HepG2 (cell line): ENCODE data around the gene ZSCAN5C. TPM values are rescaled to one million over a fixed set of nuclear protein-coding genes. Genes with fewer than 3 reads are reported as not detected.

Experiments
- ATAC-seq: fragments of 200-7000 bp; cut with Tn5 transposase; 3 replicates; pipeline ENCODE4 v1.9.1; 2020; ENCODE audit warnings: mild to moderate bottlenecking, moderate library complexity
- BruUV-seq: library from RNA; stranded (reverse); fragments of 400-500 nt; replicated peaks from 2 replicates; lab custom pipeline; 2021; lab: Mats Ljungman, UMichigan
- CTCF ChIA-PET: fragments of 300-600 bp; formaldehyde crosslinking; extraction: SDS; loops from one replicate; lab custom pipeline; 2021; ENCODE audit warnings: low total read pairs, inconsistent platforms, low intra/inter-chr PET ratio; lab: Yijun Ruan, JAX
- POLR2A ChIA-PET: fragments of 350-600 bp; sonication (Branson Sonifier 250); formaldehyde crosslinking; loops from one replicate; lab custom pipeline; 2020; ENCODE audit warnings: antibody characterized with exemption, inconsistent platforms; lab: Yijun Ruan, JAX
- DNase-seq: peaks from one replicate; pipeline ENCODE4 v3.0.0-alpha.2; 2015; ENCODE audit warnings: low spot score
- FAIRE-seq: peaks from 3 replicates; lab custom pipeline; 2011; peaks lifted over from hg19 to GRCh38; lab: Jason Lieb, UNC
- H2AFZ ChIP-seq: one replicate; pipeline ENCODE4 v1.6.1; 2011; ENCODE audit warnings: low read length, inconsistent platforms
- H3K27ac ChIP-seq: fragments of 300-600 bp; 3 replicates; pipeline ENCODE4 v1.8.0; 2011; ENCODE audit warnings: mixed run types, mild to moderate bottlenecking, mixed read lengths, low read length, inconsistent platforms; ENCODE audit not compliant: insufficient read depth; ENCODE audit errors: extremely low read length
- H3K27me3 ChIP-seq, 2 experiments: fragments of 200-600 bp in 1 of 2; 2 replicates in 1 of 2; 3 replicates in 1 of 2; pipeline versions ENCODE4 v1.6.0 to v1.8.0; 2011; ENCODE audit warnings: low read length in 2 of 2, mild to moderate bottlenecking in 2 of 2, moderate library complexity in 2 of 2, inconsistent platforms in 1 of 2; ENCODE audit not compliant: insufficient read depth in 2 of 2, control insufficient read depth in 1 of 2
- H3K36me3 ChIP-seq, 2 experiments: fragments of 200-600 bp in 1 of 2; replicated peaks in 1 of 2; 2 replicates in 1 of 2; 3 replicates in 1 of 2; pipeline versions ENCODE4 v1.5.1 to v1.8.0; 2011; ENCODE audit warnings: low read length in 2 of 2, inconsistent platforms in 1 of 2; ENCODE audit not compliant: insufficient read depth in 2 of 2, control insufficient read depth in 1 of 2
- H3K4me1 ChIP-seq: 2 replicates; pipeline ENCODE4 v1.5.1; 2012; ENCODE audit warnings: low read length, inconsistent platforms; ENCODE audit not compliant: insufficient read depth
- H3K4me2 ChIP-seq: 2 replicates; pipeline ENCODE4 v1.6.0; 2011; ENCODE audit warnings: low read depth, low read length, inconsistent platforms
- H3K4me3 ChIP-seq, 3 experiments: fragments of 200-600 bp in 1 of 3; sonication (generic), shearing (Covaris generic) in 1 of 3; replicated peaks in 1 of 3; 2 replicates each; pipeline ENCODE4 v1.5.1; 2011 to 2016; ENCODE audit warnings: low read length in 3 of 3, inconsistent platforms in 2 of 3, low read depth in 2 of 3, mild to moderate bottlenecking in 2 of 3, control low read depth in 1 of 3, mixed read lengths in 1 of 3; ENCODE audit not compliant: insufficient read depth in 1 of 3
- H3K79me2 ChIP-seq: one replicate; pipeline ENCODE4 v1.6.1; 2011; ENCODE audit warnings: low read length, inconsistent platforms; ENCODE audit not compliant: insufficient read depth
- H3K9ac ChIP-seq: 2 replicates; pipeline ENCODE4 v1.6.0; 2011; ENCODE audit warnings: mild to moderate bottlenecking, low read depth, low read length, inconsistent platforms; ENCODE audit not compliant: insufficient read depth
- H3K9me3 ChIP-seq: 2 replicates; pipeline ENCODE4 v1.5.1; 2012; ENCODE audit warnings: mild to moderate bottlenecking, low read length
- H4K20me1 ChIP-seq: 2 replicates; pipeline ENCODE4 v1.6.0; 2011; ENCODE audit warnings: inconsistent platforms, mild to moderate bottlenecking, low read length, moderate library complexity; ENCODE audit not compliant: insufficient read depth
- ARHGAP35 ChIP-seq: sonication (generic); formaldehyde crosslinking; IDR thresholded peaks from 2 replicates; pipeline ENCODE4 v1.9.0; 2022; ENCODE audit warnings: mild to moderate bottlenecking, inconsistent platforms, moderate library complexity, missing genetic modification reagents, borderline replicate concordance
- CEBPG ChIP-seq: IDR thresholded peaks from 2 replicates; pipeline ENCODE4 v1.6.1; 2016
- KLF13 ChIP-seq: sonication (generic); formaldehyde crosslinking; IDR thresholded peaks from 2 replicates; pipeline ENCODE4 v1.4.0; 2020; ENCODE audit warnings: mild to moderate bottlenecking, missing genetic modification reagents
- MAZ ChIP-seq, 2 experiments: sonication (generic) in 1 of 2; formaldehyde crosslinking in 1 of 2; IDR thresholded peaks; 2 replicates each; pipeline versions ENCODE4 v1.5.0 to v1.6.1; 2012 to 2020; ENCODE audit warnings: low read depth in 2 of 2, mild to moderate bottlenecking in 2 of 2, borderline replicate concordance in 1 of 2, improper control_type of control experiment in 1 of 2, low read length in 1 of 2, missing genetic modification reagents in 1 of 2, moderate library complexity in 1 of 2
- MED13 ChIP-seq: sonication (generic); formaldehyde crosslinking; IDR thresholded peaks from 2 replicates; pipeline ENCODE4 v1.5.0; 2020; ENCODE audit warnings: missing genetic modification reagents
- SMAD3 ChIP-seq: sonication (generic); formaldehyde crosslinking; IDR thresholded peaks from 2 replicates; pipeline ENCODE4 v1.4.0; 2020; ENCODE audit warnings: missing genetic modification reagents
- TFE3 ChIP-seq: IDR thresholded peaks from 2 replicates; pipeline ENCODE4 v1.6.1; 2016
- ZBTB38 ChIP-seq: sonication (generic); formaldehyde crosslinking; IDR thresholded peaks from 2 replicates; pipeline ENCODE4 v1.5.1; 2020; ENCODE audit warnings: mild to moderate bottlenecking, missing genetic modification reagents
- ZFP82 ChIP-seq: sonication (generic); formaldehyde crosslinking; IDR thresholded peaks from 2 replicates; pipeline ENCODE4 v1.5.1; 2020; ENCODE audit warnings: mild to moderate bottlenecking, missing genetic modification reagents, borderline replicate concordance
- ZFY ChIP-seq: sonication (generic); formaldehyde crosslinking; IDR thresholded peaks from 2 replicates; pipeline ENCODE4 v1.4.0; 2020; ENCODE audit warnings: missing genetic modification reagents
- ZNF274 ChIP-seq: sonication (generic); formaldehyde crosslinking; IDR thresholded peaks from 2 replicates; pipeline ENCODE4 v1.5.1; 2020; ENCODE audit warnings: mild to moderate bottlenecking, missing genetic modification reagents
- ZNF329 ChIP-seq: sonication (generic); formaldehyde crosslinking; IDR thresholded peaks from 2 replicates; pipeline ENCODE4 v1.9.0; 2021; ENCODE audit warnings: low read depth, mild to moderate bottlenecking, missing genetic modification reagents
- ZNF691 ChIP-seq: sonication (generic); formaldehyde crosslinking; IDR thresholded peaks from 2 replicates; pipeline ENCODE4 v1.4.0; 2020; ENCODE audit warnings: missing genetic modification reagents, low read depth, mild to moderate bottlenecking, borderline replicate concordance
- ZNF768 ChIP-seq: sonication (generic); formaldehyde crosslinking; IDR thresholded peaks from 2 replicates; pipeline ENCODE4 v1.4.0; 2020; ENCODE audit warnings: missing genetic modification reagents
- WGBS: methylation state at CpG from one replicate; pipeline ENCODE4 v1.1.6; 2017; ENCODE audit warnings: low lambda C conversion rate; 5-methylcytosine and 5-hydroxymethylcytosine counted together
- in situ Hi-C: cut with HindIII; loops from 2 replicates; pipeline ENCODE4 v1.10.0; 2017; ENCODE audit warnings: low pct_unique_long_range_greater_than_20kb; ENCODE audit not compliant: extremely low pct_ligation_motif_present
- intact Hi-C: fragments of 100-400 bp; cut with micrococcal nuclease; formaldehyde crosslinking; loops from one replicate; pipeline ENCODE4 v1.10.0; 2022; ENCODE audit not compliant: unreplicated experiment
- polyA plus RNA-seq, 8 experiments: library from polyadenylated mRNA; depleted of rRNA in 3 of 8; stranded (reverse) in 7 of 8; unstranded in 1 of 8; fragments of >200 nt; fragmentation: Illumina TruSeq in 4 of 8; extraction: Trizol in 4 of 8; gene quantifications; 2 replicates each; pipeline versions ENCODE4 v1.2.1 to v1.2.3, GENCODE V29; 2011 to 2016; ENCODE audit warnings: low read depth in 4 of 8, missing spikeins in 1 of 8, mixed read lengths in 1 of 8; ENCODE audit not compliant: insufficient read depth in 1 of 8
- total RNA-seq, 5 experiments: library from RNA; depleted of rRNA; stranded (reverse); fragments of >200 nt; fragmentation: Illumina TruSeq; extraction: Trizol; gene quantifications; 2 replicates each; pipeline ENCODE4 v1.2.3, GENCODE V29; 2016; ENCODE audit warnings: low read depth in 1 of 5
- TF ChIP-seq, protein P1 (sequence below): IDR thresholded peaks from 2 replicates; pipeline ENCODE4 v1.6.1; 2016; ENCODE audit warnings: low read depth, control low read depth

Gene ZSCAN5C
- total and polyA plus RNA-seq, 2 of the 13 experiments (the other 11 are each of a cell fraction or from before 2014, with no cell fraction given), result not detected

GRCh38 chr19:56153507-56153906 lies 48.6 kb upstream of the ZSCAN5C start:
- CTCF ChIA-PET, result no interaction called here
- no peaks in the 10 kb centered on the region for H3K9me3 ChIP-seq
- TF ChIP-seq ZNF329 (CRISPR knock-in tag) (no peak), MED13 (no peak), ZNF274 (CRISPR knock-in tag) (no peak), ZNF691 (CRISPR knock-in tag) (no peak), ARHGAP35 (CRISPR knock-in tag) (no peak)
- H3K27me3 ChIP-seq, result no peaks in the 10 kb centered on the region
- in situ Hi-C loops (no loop called here), intact Hi-C loops (no loop called here)
- no TSS peak for BruUV-seq
- no peak for ATAC-seq
- H3K4me2 ChIP-seq, result no peak overlapping the region
- 98% methylated on average over 6 of the region's 6 CpGs for WGBS
- H3K27ac ChIP-seq, result no peak overlapping the region
- peaks cover 29% of the 10 kb centered on the region for H3K79me2 ChIP-seq
- DNase-seq, result no peak
- POLR2A ChIA-PET, result interaction anchor here (4.9 kb wide), 1 partner anchor 11 kb away, joined by 52 read pairs; the partner anchor contains the start of gene ZNF444
- H4K20me1 ChIP-seq, result peaks cover 27% of the 10 kb centered on the region; the same call in 1 of the 2 replicates
- no peak overlapping the region for H3K4me3 ChIP-seq
- H3K9ac ChIP-seq, result no peak overlapping the region
- peaks cover 28% of the 10 kb centered on the region for H3K4me1 ChIP-seq
- peaks cover 15 to 66% of the 10 kb centered on the region in 2 experiments for H3K36me3 ChIP-seq
- no peak for FAIRE-seq
- H2AFZ ChIP-seq, result no peak overlapping the region

DNA sequence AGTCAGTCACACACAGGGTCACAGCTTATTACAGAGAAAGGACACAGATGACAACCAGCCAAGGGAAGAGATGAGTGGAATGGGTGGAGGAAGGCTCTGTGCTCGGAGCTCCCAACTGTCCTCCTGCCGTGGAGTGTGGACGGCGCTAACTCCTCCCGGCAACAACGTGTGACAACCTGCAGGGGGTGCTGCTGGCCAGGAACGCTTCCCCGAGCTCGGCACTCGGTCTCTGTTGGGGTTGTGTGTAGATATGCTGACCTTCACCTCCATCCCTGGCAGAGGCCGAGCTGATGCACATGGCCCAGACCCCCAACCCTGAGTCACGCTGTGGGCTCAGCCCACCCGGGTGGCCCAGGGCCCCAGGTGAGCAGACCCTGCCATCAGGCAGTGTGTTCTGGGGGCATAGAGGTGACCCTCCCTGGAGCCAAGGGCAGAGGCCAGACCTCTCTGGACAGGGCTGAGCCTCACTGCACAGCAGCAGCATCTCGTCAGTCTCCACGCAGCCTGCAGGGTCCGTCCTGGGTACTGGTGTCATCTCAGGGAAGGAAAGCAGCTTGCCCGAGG lies 46.9 kb upstream of the ZSCAN5C start:
- Histone ChIP-seq H3K4me1 (peaks cover 28% of the 10 kb centered on the region), H3K36me3 (peaks cover 17 to 64% of the 10 kb centered on the region in 2 experiments), H3K27me3 (no peaks in the 10 kb centered on the region), H2AFZ (no peak overlapping the region), H3K9me3 (no peaks in the 10 kb centered on the region), H3K27ac (no peak overlapping the region), H3K79me2 (peaks cover 21% of the 10 kb centered on the region), H3K9ac (no peak overlapping the region), H4K20me1 (peaks cover 19% of the 10 kb centered on the region; the same call in 1 of the 2 replicates), H3K4me3 (no peak overlapping the region), H3K4me2 (no peak overlapping the region)
- ATAC-seq (peak; percentile 67), FAIRE-seq (no peak), DNase-seq (no peak)
- intact Hi-C loops (no loop called here), in situ Hi-C loops (no loop called here)
- 93% methylated on average over 10 of the region's 17 CpGs for WGBS
- BruUV-seq, result no TSS peak
- POLR2A ChIA-PET, result interaction anchor here (0.7 to 4.9 kb wide), 2 partner anchors 13 to 44 kb away, joined by 5 to 52 read pairs; partner anchors contain the start of gene ZNF444
- CTCF ChIA-PET, result interaction anchor here (1.1 to 1.4 kb wide), 3 partner anchors 17 to 51 kb away, joined by 4 read pairs; no protein-coding TSS in a partner anchor
- TF ChIP-seq SMAD3 (CRISPR knock-in tag) (no peak), KLF13 (CRISPR knock-in tag) (no peak), ZNF768 (peak; percentile 16; the same call in 1 of the 2 replicates), ZFY (no peak), CEBPG (no peak), ZFP82 (CRISPR knock-in tag) (no peak), TFE3 (CRISPR knock-in tag) (no peak), ZBTB38 (peak; percentile 53; the same call in 1 of the 2 replicates), MAZ (IDR thresholded peaks at IDR 0.05; ENCODE audit: borderline replicate concordance, low read depth, low read length) (no peak), MAZ (CRISPR knock-in tag; IDR thresholded peaks at IDR 0.05; ENCODE audit: low read depth) (no peak)
- TF ChIP-seq, protein P1, sequence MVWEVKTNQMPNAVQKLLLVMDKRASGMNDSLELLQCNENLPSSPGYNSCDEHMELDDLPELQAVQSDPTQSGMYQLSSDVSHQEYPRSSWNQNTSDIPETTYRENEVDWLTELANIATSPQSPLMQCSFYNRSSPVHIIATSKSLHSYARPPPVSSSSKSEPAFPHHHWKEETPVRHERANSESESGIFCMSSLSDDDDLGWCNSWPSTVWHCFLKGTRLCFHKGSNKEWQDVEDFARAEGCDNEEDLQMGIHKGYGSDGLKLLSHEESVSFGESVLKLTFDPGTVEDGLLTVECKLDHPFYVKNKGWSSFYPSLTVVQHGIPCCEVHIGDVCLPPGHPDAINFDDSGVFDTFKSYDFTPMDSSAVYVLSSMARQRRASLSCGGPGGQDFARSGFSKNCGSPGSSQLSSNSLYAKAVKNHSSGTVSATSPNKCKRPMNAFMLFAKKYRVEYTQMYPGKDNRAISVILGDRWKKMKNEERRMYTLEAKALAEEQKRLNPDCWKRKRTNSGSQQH (CRISPR knock-in tag), result no peak
